ENCODE data around the gene NUTF2.
A peak's percentile ranks its signal among the peaks of the same experiment; 100 is the strongest.
"Not testable (repeated sequence)": the region's sequence is repeated elsewhere in the genome, so short reads cannot be mapped to it uniquely, and the experiment has no call there.

NUTF2 gene

GRCh38 chr16:67841198-67841815 is 5.4 kb upstream of the NUTF2 start:
- no peak for DNase-seq

DNA sequence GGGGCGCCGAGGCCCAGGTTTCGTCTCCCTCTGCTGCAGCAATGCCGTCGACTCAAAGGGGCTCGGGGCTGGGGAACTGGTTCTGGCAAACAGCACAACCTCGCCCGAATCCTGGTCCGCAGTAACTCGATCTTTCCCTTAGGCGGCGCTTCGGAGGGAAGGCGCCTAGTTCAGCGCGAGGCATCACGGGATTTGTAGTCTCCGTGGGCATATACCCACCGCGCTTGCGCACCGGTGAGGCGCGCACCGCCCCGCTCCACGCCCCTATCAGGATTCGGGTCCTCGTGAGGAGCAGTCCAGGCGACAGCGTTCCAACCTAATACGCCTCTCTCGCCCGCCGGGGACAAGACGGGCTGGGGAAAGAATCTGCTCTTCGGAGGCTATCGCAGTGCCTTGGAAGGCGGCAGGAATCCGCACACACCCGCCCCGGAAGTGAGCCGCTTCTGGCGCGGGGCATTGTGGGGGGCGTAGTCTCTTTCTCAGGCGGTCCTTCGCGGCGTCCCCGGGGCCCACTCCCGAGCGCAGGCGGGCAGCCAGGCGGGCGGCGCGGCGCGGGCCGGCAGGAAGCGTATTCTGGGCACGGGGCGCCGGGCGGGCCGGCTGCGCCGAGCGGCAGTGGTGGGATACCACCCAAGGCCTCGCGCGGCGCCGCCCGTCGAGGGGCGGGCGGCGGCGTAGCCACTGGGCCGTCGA is 4.8 kb upstream of the NUTF2 start, which contains the start of gene THAP11:
Gene THAP11 (plus strand): TSS at position 505 of the 693 bp plus-strand sequence. CDS start 235 bp downstream, outside the sequence.
- DNase-seq, result peak; percentile 96

- peak; percentile 72 for DNase-seq
Measured at GRCh38 chr16:67842509-67843342, 4.0 kb upstream of the NUTF2 start.

GRCh38 chr16:67843343-67843765 is 3.4 kb upstream of the NUTF2 start:
- DNase-seq, result no peak

- no peak for DNase-seq
Measured at GRCh38 chr16:67844497-67844896, 2.2 kb upstream of the NUTF2 start.

GRCh38 chr16:67845291-67846062 is 1.3 kb upstream of the NUTF2 start:
- DNase-seq, result no peak

GRCh38 chr16:67846063-67846319 is 742 bp upstream of the NUTF2 start:
- DNase-seq, result no peak

- DNase-seq, result no peak
Measured at GRCh38 chr16:67847064-67847861, 530 bp downstream of the NUTF2 start, which contains the start of gene CENPT. Gene CENPT, minus strand, starts transcription at chr16:67847693. Its CDS starts 13,834 bp downstream, at chr16:67833859.

- no peak for DNase-seq
Measured at GRCh38 chr16:67848118-67848517, 1.4 kb downstream of the NUTF2 start.

DNA sequence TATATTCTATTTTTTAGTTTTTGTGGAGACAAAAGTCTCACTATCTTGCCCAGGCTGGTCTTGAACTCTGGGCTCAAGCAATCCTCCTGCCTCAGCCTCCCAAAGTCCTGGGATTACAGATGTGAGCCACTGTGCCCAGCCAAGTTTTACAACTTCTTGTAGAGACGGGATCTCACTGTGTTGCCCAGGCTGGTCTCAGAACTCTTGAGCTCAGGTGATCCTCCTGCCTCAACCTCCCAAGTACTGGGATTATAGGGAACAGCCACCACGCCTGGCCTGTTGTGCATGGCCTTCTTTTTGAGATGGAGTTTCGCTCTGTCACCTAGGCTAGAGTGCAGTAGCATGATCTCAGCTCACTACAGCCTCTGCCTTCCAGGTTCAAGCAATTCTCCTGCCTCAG is 6.9 kb downstream of the NUTF2 start:
- no peak for DNase-seq

- no peak for DNase-seq
Measured at GRCh38 chr16:67855789-67856188, 9.1 kb downstream of the NUTF2 start.

DNA sequence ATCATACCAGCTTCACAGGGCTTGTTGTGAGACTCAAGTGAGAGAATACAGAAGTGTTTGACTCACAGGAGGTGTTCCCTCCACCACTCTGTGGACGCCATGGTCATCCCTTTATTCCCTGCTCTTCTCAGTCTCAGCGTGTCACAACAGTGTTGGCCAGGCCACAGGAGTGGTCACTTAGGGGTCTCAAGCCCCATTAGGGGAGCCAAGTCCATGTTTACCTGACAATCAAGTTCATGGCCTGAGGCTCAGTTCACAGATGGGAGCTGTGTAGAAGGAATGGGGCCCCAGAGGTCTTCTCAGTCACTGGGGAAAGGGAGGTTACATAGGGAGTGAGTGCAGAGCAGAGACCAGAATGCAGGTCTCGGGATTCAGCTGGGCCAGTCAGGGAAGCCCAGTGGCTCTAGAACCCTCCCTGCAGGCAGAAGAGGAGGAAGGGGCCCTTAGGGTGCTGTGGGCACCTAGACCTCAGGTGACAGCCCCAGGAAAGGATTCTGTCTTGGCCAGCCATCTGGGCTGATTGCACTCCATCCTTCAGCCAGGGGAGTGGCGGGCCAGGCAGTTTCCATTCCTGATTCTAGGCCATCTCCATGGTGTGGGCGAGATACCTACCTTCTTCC is 10.3 kb downstream of the NUTF2 start:
- no peak for DNase-seq

- peak; percentile 41 for DNase-seq
Measured at GRCh38 chr16:67857547-67858233, 11.0 kb downstream of the NUTF2 start.

GRCh38 chr16:67858500-67858899 is 11.8 kb downstream of the NUTF2 start:
- no peak for DNase-seq

GRCh38 chr16:67860589-67861398 is 14.1 kb downstream of the NUTF2 start:
- DNase-seq, result no peak

DNA sequence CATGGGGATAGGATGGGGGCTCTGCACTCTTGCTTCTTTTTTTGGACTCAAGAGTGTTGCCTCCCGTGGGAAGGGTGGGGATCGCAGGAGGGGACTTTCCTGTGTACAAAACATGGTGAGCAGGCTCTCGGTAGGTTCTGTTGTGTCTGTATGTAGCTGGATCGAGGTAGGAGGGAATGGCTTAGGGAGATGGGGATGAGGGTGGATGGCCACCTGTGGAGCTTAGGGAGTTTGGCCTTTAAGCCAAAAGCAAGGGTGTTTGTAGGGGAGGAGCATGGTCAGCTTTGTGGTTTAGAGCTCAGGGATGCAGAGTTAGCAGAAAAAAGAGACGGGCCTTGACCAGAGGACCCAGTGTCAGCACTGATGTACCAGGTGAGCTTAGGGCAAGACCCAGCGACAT is 15.1 kb downstream of the NUTF2 start:
- no peak for DNase-seq

GRCh38 chr16:67862623-67863583 is 16.2 kb downstream of the NUTF2 start:
- no peak for DNase-seq

DNA sequence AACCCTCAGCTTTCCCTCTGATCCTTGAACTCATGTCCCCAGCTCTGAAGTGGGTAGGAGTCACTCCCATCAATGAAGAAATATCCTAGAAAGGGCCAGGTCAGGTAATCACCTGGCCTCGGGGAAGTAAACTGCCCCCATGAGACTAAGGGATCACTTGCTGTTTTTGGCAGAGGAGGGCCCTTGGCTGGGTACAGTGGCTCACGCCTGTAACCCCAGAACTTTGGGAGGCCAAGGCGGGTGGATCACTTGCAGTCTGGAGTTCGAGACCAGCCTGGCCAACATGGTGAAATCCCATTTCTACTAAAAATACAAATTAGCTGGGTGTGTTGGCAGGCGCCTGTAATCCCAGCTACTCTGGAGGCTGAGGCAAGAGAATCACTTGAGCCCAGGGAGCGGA is 17.3 kb downstream of the NUTF2 start:
- DNase-seq, result not testable (repeated sequence)

GRCh38 chr16:67864594-67864993 is 17.9 kb downstream of the NUTF2 start:
- no peak for DNase-seq
